OCI-LY7 (cell line): ENCODE results near the gene GALNT12.

Experiments used
- CTCF ChIP-seq: fragments of 200-600 bp; sonication (generic); conservative IDR thresholded peaks from 2 replicates; pipeline ENCODE4 v1.5.1; 2014; ENCODE audit warnings: mild to moderate bottlenecking, antibody characterized with exemption, low read length, moderate library complexity, mixed read lengths
- EZH2phosphoT487 ChIP-seq: fragments of 200-600 bp; sonication (generic); IDR thresholded peaks from 2 replicates; pipeline ENCODE4 v1.6.1; 2018; ENCODE audit warnings: low read depth, borderline replicate concordance, mild to moderate bottlenecking, mixed run types, antibody characterized with exemption, low read length, moderate library complexity, mixed read lengths

DNA sequence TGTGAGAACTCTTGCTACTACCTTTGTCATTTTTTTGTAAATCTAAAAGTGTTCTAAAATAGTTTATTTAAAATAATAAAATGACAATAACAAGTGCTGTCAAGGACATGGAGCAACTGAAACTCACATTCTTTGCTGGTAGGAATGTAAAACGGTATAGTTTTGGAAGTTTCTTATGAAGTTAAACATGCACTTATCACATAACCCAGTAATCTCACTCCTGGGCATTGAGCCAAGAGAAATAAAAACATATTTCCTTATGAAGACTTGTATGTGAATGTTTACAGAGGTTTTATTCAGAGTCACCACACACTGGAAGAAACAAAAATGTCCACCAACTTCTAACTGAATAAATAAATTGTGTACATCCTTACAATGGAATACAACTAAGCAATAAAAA lies 90.3 kb downstream of the GALNT12 start:
- TF ChIP-seq CTCF (no peak), EZH2phosphoT487 (0 out of 2 replicates have a peak, but pooled peaks have one; percentile 52)
